Choroid plexus epithelial cell (primary cell): ENCODE data around the gene NAT9.

Source experiments
- DNase-seq: peaks from one replicate; pipeline ENCODE4 v3.0.0-alpha.2; 2010; ENCODE audit warnings: low read depth
- H3K4me3 ChIP-seq: 2 replicates; pipeline ENCODE4 v1.5.1; 2011; ENCODE audit warnings: low read depth, mild to moderate bottlenecking, control low read depth, low read length, moderate library complexity
- TF ChIP-seq, protein P1 (sequence below): conservative IDR thresholded peaks from 2 replicates; pipeline ENCODE4 v1.5.1; 2011; ENCODE audit warnings: low read depth, mild to moderate bottlenecking, control low read depth, inconsistent platforms, low read length, moderate library complexity

NAT9 gene

DNA sequence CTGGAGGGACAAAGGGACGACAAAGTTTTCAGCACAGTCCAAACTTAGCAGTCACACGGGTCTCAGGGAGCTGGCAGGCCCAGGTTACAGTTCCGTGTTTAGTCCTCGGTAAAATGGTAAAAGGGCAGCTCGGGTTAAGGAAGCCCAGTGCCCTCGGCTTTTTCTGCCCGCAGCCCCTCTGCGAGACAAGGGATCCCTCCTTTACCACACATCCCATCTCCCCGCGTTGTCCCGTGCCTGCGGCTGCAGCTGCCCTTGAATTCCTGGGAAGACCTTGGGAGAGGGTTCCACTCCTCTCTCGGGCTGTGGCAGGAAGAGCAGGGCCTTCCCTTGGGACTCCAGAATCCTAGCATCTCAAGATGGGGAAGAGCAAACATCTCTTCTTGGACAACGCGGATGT, 46.3 kb downstream of the NAT9 start:
- TF ChIP-seq, protein P1, sequence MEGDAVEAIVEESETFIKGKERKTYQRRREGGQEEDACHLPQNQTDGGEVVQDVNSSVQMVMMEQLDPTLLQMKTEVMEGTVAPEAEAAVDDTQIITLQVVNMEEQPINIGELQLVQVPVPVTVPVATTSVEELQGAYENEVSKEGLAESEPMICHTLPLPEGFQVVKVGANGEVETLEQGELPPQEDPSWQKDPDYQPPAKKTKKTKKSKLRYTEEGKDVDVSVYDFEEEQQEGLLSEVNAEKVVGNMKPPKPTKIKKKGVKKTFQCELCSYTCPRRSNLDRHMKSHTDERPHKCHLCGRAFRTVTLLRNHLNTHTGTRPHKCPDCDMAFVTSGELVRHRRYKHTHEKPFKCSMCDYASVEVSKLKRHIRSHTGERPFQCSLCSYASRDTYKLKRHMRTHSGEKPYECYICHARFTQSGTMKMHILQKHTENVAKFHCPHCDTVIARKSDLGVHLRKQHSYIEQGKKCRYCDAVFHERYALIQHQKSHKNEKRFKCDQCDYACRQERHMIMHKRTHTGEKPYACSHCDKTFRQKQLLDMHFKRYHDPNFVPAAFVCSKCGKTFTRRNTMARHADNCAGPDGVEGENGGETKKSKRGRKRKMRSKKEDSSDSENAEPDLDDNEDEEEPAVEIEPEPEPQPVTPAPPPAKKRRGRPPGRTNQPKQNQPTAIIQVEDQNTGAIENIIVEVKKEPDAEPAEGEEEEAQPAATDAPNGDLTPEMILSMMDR = no peak
- DNase-seq = no peak

DNA sequence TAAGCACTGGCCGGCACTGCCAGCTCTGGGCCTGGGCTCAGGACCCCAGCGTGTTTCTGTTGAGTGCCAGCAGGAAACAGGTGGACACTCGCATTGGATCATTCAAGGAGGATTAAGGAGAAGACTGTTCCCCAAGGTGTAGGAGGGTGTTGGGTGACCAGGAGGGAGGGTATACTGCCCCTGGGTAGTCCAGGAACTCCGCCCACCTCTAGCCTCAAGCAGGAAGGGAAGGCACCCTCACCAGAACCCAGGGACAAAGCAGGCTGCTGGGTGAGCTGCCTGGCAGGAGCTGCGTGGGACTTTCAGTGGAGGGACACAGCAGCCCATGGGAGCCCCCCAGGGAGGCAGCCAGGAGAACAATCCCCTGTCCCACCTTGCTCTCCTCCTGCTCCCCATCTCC, 46.8 kb downstream of the NAT9 start:
- TF ChIP-seq, protein P1 = no peak
- H3K4me3 ChIP-seq = no peak overlapping the region
- DNase-seq = no peak

More for the DNA sequence above, 46.3 kb downstream of the NAT9 start:
- no peak overlapping the region for H3K4me3 ChIP-seq

DNA sequence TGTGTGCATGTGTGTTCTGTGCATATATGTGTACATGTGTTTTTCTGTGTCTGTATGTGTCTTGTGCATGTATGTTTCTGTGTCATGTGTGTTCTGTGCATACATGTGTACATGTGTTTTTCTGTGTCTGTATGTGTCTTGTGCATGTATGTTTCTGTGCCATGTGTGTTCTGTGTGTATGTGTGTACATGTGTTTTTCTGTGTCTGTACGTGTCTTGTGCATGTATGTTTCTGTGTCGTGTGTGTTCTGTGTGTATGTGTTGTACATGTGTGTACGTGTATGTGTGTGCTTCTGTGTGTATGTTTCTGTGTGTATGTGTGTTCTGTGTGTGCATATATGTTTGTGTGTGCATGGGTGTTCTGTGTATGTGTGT, 47.5 kb downstream of the NAT9 start:
- H3K4me3 ChIP-seq = no peak overlapping the region
- TF ChIP-seq, protein P1 = no peak
- DNase-seq = no peak

DNA sequence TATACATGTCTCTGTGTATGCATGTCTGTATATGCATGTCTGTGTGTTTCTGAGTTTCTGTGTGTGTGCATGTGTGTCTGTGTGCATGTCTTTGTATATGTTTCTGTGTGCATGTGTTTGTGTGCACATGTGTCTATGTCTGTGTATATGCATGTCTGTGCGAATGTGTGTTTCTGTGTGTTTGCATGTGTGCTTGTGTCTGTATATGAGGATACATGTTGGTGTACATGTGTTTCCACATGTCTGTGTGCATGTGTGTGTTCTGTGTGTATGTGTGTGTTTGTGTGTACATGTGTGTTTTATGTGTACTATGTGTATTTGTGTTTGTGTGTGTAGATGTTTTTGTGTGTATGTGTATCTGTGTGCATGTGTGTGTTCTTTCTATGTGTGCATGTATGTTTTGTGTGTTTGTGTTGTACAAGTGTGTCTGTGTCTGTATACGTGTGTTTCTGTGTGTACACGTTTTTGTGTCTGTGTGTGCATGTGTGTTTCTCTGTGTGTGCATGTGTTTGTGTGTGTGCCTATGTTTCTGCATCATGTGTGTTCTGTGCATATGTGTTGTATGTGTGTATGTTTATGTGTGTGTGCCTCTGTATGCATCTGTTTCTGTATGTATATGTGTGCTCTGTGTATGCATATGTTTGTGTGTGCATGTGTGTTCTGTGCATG, 48.0 kb downstream of the NAT9 start:
- DNase-seq = no peak
- no peak overlapping the region for H3K4me3 ChIP-seq
- TF ChIP-seq, protein P1 = no peak

DNA sequence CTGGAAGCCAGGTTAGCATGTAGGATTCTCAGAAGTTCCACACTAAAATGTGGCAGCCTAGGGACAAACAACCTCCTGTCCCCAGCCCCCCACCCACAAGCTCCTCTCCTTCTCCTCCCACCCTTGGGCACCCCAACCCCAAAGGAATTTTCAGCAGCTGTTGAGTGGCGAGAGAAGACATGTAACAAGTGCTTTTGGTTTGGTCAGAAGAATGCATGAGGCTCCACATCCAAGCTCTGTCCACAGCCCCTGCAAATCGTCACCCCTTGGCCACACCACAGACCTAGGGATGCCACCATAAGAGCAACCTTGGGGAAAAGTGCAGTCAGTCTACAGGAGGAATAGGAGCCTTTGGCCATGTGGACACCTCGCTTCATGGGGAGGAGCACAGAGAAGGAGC, 51.0 kb downstream of the NAT9 start:
- DNase-seq = no peak
- no peak overlapping the region for H3K4me3 ChIP-seq
- TF ChIP-seq, protein P1 = no peak

DNA sequence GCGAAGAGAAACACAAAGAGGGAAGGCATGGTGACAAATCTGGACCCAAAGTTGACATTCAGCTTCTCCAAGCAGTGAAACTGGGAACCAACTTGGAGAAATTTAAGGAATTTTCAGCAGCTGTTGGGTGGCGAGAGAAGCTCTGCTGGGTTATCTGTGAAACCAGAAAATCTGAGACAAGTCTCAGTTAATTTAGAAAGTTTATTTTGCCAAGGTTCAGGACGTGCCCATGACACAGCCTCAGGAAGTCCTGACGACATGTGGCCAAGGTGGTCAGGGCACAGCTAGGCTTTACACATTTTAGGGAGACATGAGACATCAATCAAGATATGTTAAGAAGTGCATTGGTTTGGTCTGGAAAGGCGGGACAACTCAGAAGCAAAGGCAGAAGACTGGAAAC, 52.3 kb downstream of the NAT9 start:
- TF ChIP-seq, protein P1 = no peak
- DNase-seq = no peak
- H3K4me3 ChIP-seq = no peak overlapping the region

DNA sequence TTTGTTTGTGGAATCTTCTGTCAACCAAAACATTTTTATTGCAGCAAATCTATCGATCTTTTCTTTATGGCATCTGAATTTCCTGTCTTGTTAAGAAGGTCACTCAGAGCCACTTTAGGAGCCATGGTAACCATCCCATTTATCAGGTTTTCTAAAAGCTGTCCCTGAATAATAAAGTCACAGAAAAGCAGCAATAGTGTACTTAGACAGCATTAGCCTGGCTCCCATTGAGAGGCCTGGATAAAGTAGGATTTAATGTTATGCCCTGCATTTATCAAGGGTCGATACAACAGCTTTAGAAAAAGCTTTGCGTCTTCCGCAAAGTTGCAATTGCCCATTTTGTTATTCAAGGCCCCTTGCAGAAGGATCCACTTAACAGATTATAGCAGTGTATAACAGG, 53.4 kb downstream of the NAT9 start:
- H3K4me3 ChIP-seq = no peak overlapping the region
- DNase-seq = no peak
- TF ChIP-seq, protein P1 = no peak
